Measurements from ENCODE around the gene KIRREL3. TPM values are rescaled to one million over a fixed set of nuclear protein-coding genes. Genes with fewer than 3 reads are reported as not detected.
A peak's percentile ranks its signal among the peaks of the same experiment; 100 is the strongest.

KIRREL3 gene
- total and polyA plus RNA-seq, 2 of the 8 experiments (the other 6 are each of a cell fraction or from before 2014, with no cell fraction given): 0.29 to 0.32 TPM

- Histone ChIP-seq H2BK120ac (replicated peaks; ENCODE audit: low read depth, low read length) (no peak overlapping the region), H3K79me2 (ENCODE audit: control insufficient read depth in 1 of 2, insufficient read depth in 2 of 2, low read length in 2 of 2) (no peaks in the 10 kb centered on the region), H2BK20ac (ENCODE audit: low read length) (no peak overlapping the region), H2BK15ac (ENCODE audit: low read length) (no peak overlapping the region), H3K27me3 (replicated peaks in 1 of 4; ENCODE audit: control insufficient read depth in 3 of 4, extremely low read depth in 1 of 4, insufficient read depth in 3 of 4, low read length in 3 of 4) (peaks cover 0 to 3% (median 0%) of the 10 kb centered on the region in 4 experiments; a peak in 1 of 7 replicates), H3K79me1 (ENCODE audit: low read depth, low read length) (no peaks in the 10 kb centered on the region), H4K91ac (replicated peaks; ENCODE audit: insufficient read length, low read length) (no peak overlapping the region), H3K56ac (replicated peaks; ENCODE audit: insufficient read length, low read depth, low read length) (no peak overlapping the region), H3K9me3 (ENCODE audit: insufficient read depth in 2 of 2, low read depth in 1 of 2, low read length in 1 of 2) (no peaks in the 10 kb centered on the region), H2BK12ac (ENCODE audit: low read depth, low read length) (no peak overlapping the region), H3K23ac (ENCODE audit: insufficient read length) (no peak overlapping the region), H2AFZ (ENCODE audit: low read length) (no peak overlapping the region), H4K5ac (ENCODE audit: insufficient read length, low read depth, low read length) (no peak overlapping the region), H3K4me2 (ENCODE audit: insufficient read depth in 1 of 2, low read depth in 2 of 2, low read length in 2 of 2) (no peak overlapping the region), H2AK5ac (ENCODE audit: low read depth, low read length) (no peak overlapping the region), H3K18ac (ENCODE audit: extremely low read depth, low read length) (no peak overlapping the region), H4K8ac (ENCODE audit: extremely low read depth, insufficient read depth, low read length) (no peak overlapping the region), H3K9ac (replicated peaks in 1 of 4; ENCODE audit: extremely low read depth in 1 of 4, low read depth in 3 of 4, low read length in 3 of 4) (no peak overlapping the region), H4K20me1 (replicated peaks in 1 of 2; ENCODE audit: control insufficient read depth in 1 of 2, insufficient read depth in 2 of 2, low read length in 2 of 2) (no peaks in the 10 kb centered on the region), H3K4me1 (replicated peaks in 1 of 4; ENCODE audit: control insufficient read depth in 3 of 4, insufficient read depth in 4 of 4, low read length in 3 of 4) (no peaks in the 10 kb centered on the region; a peak in 3 of 7 replicates), H3K14ac (ENCODE audit: insufficient read length) (no peak overlapping the region), H3K36me3 (ENCODE audit: control insufficient read depth in 2 of 4, insufficient read depth in 4 of 4, low read length in 3 of 4) (no peaks in the 10 kb centered on the region), H3K4ac (replicated peaks; ENCODE audit: insufficient read length, low read depth, low read length) (peak overlapping the region; percentile 5), H3K23me2 (ENCODE audit: low read depth, low read length) (peaks cover 2% of the 10 kb centered on the region; the same call in 1 of the 2 replicates), H2BK5ac (ENCODE audit: low read depth, low read length) (no peak overlapping the region), H3K27ac (ENCODE audit: low read depth, low read length) (no peak overlapping the region), H3K4me3 (ENCODE audit: extremely low read depth in 1 of 4, insufficient read depth in 2 of 4, low read depth in 3 of 4, low read length in 4 of 4) (no peak overlapping the region)
- CTCF ChIA-PET (ENCODE audit: partially characterized antibody): interaction anchor here (1.1 to 4.1 kb wide), 7 partner anchors 8 to 86 kb away, joined by 3 to 28 read pairs (median 3); no protein-coding TSS in a partner anchor
- FAIRE-seq (no peak), DNase-seq (ENCODE audit: low read depth in 1 of 2, low spot score in 2 of 2) (no peak)
- WGBS, 2 experiments (ENCODE audit: extremely low coverage in 1 of 2, insufficient coverage in 1 of 2, insufficient read length in 1 of 2, insufficient replicate concordance in 2 of 2, low coverage in 1 of 2, low lambda C conversion rate in 2 of 2, missing lambda C conversion rate in 1 of 2): 82% methylated on average over 3 of the region's 3 CpGs; no CpG with 5 or more reads in 1 of the 2 experiments
- TF ChIP-seq ZNF274 (IDR thresholded peaks at IDR 0.05; ENCODE audit: borderline replicate concordance, extremely low read depth, low read length): no peak
- TF ChIP-seq SUZ12 (IDR thresholded peaks at IDR 0.05; ENCODE audit: low read length): no peak
- TF ChIP-seq CREB1 (IDR thresholded peaks at IDR 0.05): no peak
- TF ChIP-seq SP4 (IDR thresholded peaks at IDR 0.05; ENCODE audit: low read length): no peak
- TF ChIP-seq RNF2 (IDR thresholded peaks at IDR 0.05; ENCODE audit: borderline replicate concordance, low read depth, low read length, missing control alignments, poor library complexity, severe bottlenecking): no peak
- TF ChIP-seq CHD2 (IDR thresholded peaks at IDR 0.05; ENCODE audit: low read length): no peak
- TF ChIP-seq EZH2 (IDR thresholded peaks at IDR 0.05; ENCODE audit: low read depth, low read length, severe bottlenecking): no peak
- POLR2A ChIA-PET (ENCODE audit: partially characterized antibody): no interaction called here
Observed at GRCh38 chr11:126630488-126630887, 370.1 kb downstream of the KIRREL3 start.

Measured in H1 (cell line).